ENCODE data around the gene AMDHD2.
A peak's percentile ranks its signal among the peaks of the same experiment; 100 is the strongest.
"Not testable (repeated sequence)": the region's sequence is repeated elsewhere in the genome, so short reads cannot be mapped to it uniquely, and the experiment has no call there.

Gene AMDHD2

GRCh38 chr16:2520097-2520783 lies at the start of gene AMDHD2:
AMDHD2 (plus strand) TSS chr16:2520371; CDS start chr16:2520459, 88 bp downstream.
- peak; percentile 78 for DNase-seq (ENCODE audit: low spot score)

GRCh38 chr16:2470603-2471015 lies 49.6 kb upstream of the AMDHD2 start:
- DNase-seq (ENCODE audit: low spot score), result no peak

GRCh38 chr16:2471016-2471652 lies 49.0 kb upstream of the AMDHD2 start, which contains the start of gene NTN3:
NTN3 (plus strand) TSS chr16:2471297; CDS start chr16:2471702, 405 bp downstream.
- DNase-seq (ENCODE audit: low spot score), result no peak

GRCh38 chr16:2471653-2472487 lies 48.3 kb upstream of the AMDHD2 start:
- DNase-seq (ENCODE audit: low spot score), result no peak

- no peak for DNase-seq (ENCODE audit: low spot score)
These were observed 47.7 kb upstream of the AMDHD2 start for GRCh38 chr16:2472488-2472864.

- DNase-seq (ENCODE audit: low spot score), result no peak
These were observed 47.2 kb upstream of the AMDHD2 start for GRCh38 chr16:2472885-2473445.

- no peak for DNase-seq (ENCODE audit: low spot score)
These were observed 46.7 kb upstream of the AMDHD2 start for GRCh38 chr16:2473446-2473926.

GRCh38 chr16:2473999-2474876 lies 45.9 kb upstream of the AMDHD2 start:
- DNase-seq (ENCODE audit: low spot score), result no peak

- peak; percentile 75 for DNase-seq (ENCODE audit: low spot score)
These were observed 45.2 kb upstream of the AMDHD2 start, which contains the start of gene TBC1D24 for GRCh38 chr16:2474877-2475412. TBC1D24 (plus strand) TSS chr16:2475127; CDS start chr16:2496149, 21,022 bp downstream.

- no peak for DNase-seq (ENCODE audit: low spot score)
These were observed 44.5 kb upstream of the AMDHD2 start for GRCh38 chr16:2475413-2476344.

- no peak for DNase-seq (ENCODE audit: low spot score)
These were observed 43.8 kb upstream of the AMDHD2 start for GRCh38 chr16:2476345-2476720.

- no peak for DNase-seq (ENCODE audit: low spot score)
These were observed 43.4 kb upstream of the AMDHD2 start for GRCh38 chr16:2476741-2477140.

GRCh38 chr16:2477327-2477726 lies 42.8 kb upstream of the AMDHD2 start:
- no peak for DNase-seq (ENCODE audit: low spot score)

GRCh38 chr16:2478279-2478678 lies 41.9 kb upstream of the AMDHD2 start:
- DNase-seq (ENCODE audit: low spot score), result no peak

GRCh38 chr16:2479996-2480395 lies 40.2 kb upstream of the AMDHD2 start:
- DNase-seq (ENCODE audit: low spot score), result not testable (repeated sequence)

GRCh38 chr16:2480948-2481347 lies 39.2 kb upstream of the AMDHD2 start:
- DNase-seq (ENCODE audit: low spot score), result no peak

GRCh38 chr16:2481676-2482075 lies 38.5 kb upstream of the AMDHD2 start:
- no peak for DNase-seq (ENCODE audit: low spot score)

GRCh38 chr16:2482249-2482648 lies 37.9 kb upstream of the AMDHD2 start:
- DNase-seq (ENCODE audit: low spot score), result no peak

GRCh38 chr16:2482708-2483534 lies 37.2 kb upstream of the AMDHD2 start:
- peak; percentile 79 for DNase-seq (ENCODE audit: low spot score)
